HG03175 (cell line): Measurements from ENCODE around the gene BEST1.
"Not testable (repeated sequence)": the region's sequence is repeated elsewhere in the genome, so short reads cannot be mapped to it uniquely, and the experiment has no call there.

Experiments
- ATAC-seq: cut with Tn5 transposase; IDR thresholded peaks from one replicate; pipeline ENCODE4 v1.9.1; 2021; ENCODE audit warnings: mild to moderate bottlenecking, moderate library complexity; ENCODE audit not compliant: unreplicated experiment

Gene BEST1

DNA sequence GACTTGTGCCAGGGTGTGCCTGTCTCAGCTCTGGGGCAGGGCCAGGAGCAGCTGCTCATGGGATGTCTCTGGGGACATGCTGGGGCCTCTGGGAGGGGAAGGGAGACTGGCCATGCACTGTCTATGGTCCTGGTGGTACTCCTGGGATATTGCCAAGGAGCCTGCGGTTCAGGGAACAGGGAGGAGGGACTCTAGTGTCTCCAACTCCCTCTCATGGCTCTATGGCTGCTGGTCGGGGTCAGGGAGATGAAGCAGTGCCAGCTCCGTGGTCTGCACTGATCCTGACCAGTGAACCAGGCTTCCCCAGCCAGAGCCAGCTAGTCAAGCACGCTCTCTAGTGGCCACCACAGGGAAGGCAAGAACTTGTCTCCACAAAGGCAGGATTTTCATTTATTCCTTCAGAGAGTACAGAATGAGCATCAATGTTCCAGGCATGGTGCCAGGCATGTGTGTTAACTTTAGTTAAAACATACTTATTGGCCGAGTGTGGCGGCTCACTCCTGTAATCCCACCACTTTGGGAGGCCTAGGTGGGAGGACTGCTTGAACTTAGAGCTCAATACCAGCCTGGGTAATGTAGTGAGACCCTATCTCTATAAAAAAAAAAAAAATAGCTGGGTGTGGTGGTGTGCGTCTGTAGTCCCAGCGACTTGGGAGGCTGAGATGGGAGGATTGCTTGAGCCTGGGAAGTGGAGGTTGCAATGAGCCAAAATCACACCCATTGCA, 2.5 kb upstream of the BEST1 start:
- ATAC-seq, result no peak

DNA sequence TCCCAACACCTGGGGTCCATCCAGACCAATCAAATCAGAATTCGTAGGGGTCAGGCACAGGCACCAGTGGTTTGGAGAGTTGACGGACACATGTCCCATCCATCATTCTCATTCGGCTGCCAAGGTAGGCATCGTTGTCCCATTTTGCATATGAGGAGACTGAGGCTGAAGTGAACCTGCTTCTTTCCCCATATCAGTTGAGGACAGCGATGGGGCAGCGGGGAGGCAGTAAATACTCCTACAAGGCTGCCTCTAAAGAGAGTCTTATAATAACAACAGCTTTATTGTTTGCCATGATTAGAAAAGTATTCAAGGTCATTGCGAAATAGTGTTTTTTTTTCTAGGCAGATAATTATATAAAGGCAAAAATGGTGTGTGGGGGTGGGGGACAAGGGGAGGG, 1.6 kb upstream of the BEST1 start:
- no peak for ATAC-seq

DNA sequence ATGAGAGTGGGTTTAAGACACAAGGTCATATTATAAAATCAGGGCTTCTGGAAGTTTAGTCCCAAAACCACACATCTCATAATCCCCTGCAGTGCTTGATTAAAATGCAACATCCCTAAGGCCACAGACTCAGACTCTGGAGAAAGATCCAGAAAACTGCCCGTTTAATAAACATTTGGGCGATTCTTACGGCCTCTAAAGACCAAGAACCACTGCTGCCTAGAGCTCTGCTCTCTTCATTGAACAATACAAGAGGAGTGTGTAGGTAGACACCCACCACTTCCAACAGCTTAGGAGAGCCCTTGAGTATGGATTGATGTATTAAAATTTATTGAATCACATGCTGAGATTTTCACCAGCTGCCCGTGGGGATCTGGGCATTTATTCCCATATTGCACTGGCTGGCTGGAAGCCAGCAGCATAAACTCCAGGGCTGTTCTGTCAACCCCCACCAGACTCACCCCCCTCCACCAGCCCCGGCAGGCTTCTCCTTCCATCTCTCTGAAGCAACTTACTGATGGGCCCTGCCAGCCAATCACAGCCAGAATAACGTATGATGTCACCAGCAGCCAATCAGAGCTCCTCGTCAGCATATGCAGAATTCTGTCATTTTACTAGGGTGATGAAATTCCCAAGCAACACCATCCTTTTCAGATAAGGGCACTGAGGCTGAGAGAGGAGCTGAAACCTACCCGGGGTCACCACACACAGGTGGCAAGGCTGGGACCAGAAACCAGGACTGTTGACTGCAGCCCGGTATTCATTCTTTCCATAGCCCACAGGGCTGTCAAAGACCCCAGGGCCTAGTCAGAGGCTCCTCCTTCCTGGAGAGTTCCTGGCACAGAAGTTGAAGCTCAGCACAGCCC, 749 bp upstream of the BEST1 start:
- no peak for ATAC-seq

DNA sequence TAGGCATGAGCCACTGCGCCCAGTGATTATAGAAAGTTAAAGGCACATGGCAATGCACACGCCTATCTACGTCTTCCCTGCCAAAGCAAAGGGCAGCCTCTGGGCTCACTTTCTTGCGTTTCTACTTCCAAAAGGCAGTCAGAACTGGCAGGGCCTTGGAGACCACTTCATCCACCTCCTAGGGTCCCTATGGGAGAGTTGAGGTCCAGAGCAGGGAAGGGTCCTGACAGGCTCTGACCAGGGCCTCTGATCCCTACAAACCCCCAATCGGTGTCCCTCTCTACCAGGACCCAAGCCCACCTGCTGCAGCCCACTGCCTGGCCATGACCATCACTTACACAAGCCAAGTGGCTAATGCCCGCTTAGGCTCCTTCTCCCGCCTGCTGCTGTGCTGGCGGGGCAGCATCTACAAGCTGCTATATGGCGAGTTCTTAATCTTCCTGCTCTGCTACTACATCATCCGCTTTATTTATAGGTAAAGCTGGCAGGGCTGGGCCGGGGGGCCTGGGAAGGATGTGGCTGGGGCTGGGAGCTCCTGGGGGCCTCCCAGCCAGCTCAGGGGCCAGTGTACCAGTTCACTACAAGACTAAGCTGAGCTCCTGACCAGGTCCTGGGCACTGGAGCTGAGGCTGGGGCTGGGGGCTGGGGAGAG, 1.5 kb downstream of the BEST1 start:
- ATAC-seq, result no peak

DNA sequence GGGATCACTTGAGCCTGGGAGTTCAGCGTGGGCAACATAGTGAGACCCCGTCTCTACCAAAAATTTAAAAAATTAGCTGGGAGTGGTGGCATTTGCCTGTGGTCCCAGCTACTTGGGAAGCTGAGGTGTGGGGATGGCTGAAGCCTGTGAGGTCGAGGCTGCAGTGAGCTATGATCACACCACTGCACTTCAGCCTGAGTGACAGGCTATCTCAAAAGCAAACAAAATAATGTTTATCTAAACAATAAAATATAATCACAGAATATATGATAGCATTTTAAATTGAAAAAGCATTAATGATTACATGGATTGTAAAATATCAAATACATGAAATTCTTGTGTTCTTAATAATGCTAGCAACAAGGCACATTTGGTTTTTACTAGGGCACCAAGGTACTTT, 2.7 kb downstream of the BEST1 start:
- ATAC-seq, result no peak

DNA sequence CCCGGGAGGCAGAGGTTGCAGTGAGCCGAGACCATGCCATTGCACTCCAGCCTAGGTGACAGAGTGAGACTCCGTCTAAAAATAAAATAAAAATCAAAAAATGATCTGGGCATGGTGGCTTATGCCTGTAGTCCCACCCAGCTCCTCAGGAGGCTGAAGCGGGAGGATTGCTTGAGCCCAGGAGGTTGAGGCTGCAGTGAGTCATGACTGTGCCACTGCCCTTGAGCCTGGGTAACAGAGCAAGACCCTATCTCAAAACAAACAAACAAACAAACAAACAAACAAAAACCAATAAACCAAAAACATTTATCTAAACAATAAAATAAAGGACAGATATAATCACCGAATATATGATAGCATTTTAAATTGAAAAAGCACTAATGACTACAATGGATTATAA, 3.5 kb downstream of the BEST1 start:
- not testable (repeated sequence) for ATAC-seq

DNA sequence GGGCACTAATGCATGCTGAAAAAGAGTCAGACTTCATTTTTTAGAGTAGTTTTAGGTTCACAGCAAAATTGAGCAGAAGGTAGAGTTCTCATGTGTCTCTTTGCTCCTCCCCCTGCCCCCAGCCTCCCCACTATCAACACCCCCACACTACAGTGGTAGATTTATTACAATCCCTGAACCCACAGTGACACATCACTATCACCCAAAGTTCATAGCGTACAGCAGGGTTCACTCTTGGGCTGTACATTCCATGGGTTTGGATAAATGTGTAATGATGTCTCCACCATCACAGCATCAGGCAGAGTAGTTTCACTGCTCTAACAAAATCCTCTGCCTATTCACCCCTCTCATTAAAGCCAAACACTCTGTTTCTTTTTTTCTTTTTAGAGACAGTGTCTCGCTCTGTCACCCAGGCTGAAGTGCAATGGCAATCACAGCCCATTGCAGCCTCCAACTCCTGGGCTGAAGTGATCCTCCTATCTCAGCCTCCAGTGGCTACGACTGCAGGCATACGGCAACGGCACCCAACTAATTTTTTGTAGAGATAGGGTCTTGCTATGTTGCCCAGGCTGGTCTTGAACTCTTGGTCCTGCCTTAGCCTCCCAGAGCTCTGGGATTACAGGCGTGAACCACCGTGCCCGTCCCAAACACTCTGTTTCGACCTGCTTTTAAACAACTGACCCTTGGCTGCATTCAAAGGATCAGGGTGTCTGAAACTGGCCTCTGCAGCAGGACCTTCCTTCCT, 4.1 kb downstream of the BEST1 start:
- ATAC-seq, result no peak

DNA sequence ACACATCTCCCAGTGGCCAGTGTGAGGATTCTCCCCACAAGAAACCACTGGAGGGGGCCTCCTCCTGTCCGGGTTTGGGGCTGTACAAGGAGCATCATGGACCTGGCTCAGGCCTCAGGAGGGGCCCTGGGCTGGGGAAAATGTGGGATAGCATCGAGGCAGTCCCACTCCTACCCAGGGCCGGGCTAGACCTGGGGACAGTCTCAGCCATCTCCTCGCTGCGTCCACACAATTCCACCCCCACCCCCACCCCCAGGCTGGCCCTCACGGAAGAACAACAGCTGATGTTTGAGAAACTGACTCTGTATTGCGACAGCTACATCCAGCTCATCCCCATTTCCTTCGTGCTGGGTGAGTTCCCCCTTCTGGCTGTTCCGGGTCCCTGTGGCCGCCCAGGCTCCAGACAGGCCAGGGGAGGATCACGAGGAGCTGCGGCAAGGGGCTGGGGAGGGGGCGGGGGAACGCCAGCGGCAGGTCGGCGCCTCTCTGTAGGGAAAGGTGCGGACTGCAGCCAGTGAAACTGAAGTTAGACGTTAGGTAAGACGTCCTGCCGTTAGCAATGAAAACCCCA, 4.8 kb downstream of the BEST1 start:
- ATAC-seq, result no peak

DNA sequence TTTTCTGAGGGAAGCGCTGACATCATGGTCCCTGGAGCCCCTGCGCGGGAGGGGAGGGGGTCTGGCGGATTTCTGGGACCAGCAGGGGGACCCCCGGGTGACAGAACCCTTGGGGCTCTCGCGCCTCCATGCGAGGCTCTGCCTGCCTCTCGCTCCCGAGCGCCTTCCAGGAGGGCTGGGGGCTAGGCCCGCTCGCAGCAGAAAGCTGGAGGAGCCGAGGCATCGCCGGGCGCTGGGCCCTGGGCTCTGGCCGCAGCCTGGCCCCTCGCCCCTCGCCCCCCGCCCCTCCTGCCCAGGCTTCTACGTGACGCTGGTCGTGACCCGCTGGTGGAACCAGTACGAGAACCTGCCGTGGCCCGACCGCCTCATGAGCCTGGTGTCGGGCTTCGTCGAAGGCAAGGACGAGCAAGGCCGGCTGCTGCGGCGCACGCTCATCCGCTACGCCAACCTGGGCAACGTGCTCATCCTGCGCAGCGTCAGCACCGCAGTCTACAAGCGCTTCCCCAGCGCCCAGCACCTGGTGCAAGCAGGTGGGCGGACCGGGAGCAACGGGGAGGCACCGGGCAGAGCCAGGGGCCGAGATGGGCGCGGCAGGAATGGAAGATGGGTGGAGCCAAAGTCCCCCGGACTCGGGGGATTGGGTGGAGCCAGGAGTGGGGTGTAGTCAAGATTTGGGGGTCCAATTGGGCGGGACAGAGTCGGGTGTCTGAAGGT, 5.4 kb downstream of the BEST1 start:
- ATAC-seq, result no peak

DNA sequence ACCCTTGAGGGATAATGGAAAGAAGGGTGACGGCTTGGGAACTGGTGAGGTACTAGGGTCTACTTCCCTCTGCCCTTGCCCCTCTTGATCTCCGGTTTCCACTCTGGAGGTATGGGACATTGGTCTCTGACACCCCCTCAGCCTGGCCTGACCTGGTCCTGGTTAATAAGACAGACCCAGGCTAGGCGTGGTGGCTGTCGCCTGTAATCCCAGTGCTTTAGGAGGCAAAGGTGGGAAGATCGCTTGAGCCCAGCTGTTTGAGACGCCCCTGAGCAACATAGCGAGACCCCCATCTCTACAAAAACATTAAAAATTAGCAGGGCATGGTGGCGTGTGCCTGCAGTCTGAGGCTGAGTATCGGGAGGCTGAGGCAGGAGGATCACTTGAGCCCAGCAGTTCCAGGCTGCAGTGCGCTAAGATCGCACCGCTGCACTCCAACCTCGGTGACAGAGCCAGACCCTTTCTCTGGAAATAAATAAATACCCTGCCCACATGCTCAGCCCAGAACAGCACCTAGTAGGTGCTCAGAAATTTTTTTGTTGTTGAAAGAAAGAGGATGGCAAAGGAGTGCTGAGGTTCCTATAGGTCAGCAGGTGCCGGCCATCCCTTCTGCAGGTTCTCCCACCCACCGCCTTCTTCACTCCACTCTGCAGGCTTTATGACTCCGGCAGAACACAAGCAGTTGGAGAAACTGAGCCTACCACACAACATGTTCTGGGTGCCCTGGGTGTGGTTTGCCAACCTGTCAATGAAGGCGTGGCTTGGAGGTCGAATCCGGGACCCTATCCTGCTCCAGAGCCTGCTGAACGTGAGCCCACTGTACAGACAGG, 6.3 kb downstream of the BEST1 start:
- ATAC-seq, result no peak

DNA sequence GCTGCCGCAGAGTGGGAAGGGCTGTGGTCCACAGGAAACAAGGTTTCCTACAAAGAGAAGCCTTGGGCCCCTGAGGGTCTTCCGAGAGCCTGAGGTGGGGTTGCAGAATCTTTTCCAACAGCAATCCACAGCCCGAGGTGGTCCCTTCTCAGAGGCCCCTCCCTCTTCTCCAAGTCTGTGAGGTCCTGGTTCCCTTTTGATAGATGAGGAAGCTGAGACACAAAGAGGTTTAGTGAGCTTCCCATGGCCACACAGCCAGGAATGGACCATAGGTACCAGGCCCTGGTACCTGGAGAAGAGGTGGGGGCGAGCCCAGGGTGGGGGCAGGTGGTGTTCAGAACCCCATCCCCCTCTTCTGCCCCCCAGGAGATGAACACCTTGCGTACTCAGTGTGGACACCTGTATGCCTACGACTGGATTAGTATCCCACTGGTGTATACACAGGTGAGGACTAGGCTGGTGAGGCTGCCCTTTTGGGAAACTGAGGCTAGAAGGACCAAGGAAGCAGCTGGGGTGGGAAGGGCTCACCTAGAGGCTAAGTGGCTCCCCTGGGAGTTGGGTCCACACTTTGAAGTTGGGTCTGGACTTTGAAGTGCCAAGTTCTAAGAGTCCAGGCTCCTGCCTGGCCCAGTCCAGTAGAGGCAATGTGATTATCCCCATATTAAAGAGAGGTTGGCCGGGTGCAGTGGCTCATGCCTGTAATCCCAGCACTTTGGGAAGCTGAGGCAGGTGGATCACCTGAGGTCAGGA, 7.0 kb downstream of the BEST1 start:
- ATAC-seq, result no peak

DNA sequence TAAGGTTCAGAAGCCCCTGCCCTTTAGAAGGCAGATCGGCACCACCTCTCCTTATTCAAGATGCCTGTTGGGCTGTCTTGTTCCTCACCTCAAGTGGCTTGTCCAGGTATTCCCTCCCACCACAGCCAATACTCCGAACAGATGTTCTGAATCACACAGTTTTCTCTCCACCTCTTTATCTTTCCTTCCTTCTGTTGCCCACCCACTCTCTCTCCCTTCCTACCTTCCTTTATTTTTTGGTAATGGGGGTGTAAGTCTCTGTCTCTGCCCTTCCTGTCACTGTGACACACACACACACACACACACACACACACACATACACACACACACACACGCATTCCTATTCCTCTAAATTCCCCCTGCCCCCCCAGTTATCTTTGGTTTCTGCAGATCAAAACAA, 8.4 kb downstream of the BEST1 start:
- no peak for ATAC-seq

DNA sequence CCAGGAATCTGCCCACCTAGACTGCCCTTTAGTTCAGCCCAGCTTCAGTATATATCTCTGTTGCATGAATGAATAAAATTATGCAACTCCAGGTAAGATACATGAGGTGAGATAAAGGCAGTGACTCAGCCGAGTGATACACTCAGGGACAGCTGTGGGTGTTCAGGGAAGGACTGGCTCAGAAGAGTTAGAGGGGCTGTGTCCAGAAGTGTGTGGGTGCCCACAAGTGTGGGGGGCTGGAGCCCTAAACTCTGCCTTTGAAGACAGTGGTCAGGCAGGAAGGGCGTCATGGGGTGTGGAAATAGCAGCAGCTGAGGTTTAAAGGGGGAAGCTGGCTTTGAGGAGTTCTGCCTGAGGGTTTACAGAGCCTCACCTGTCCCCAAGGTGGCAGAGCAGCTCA, 9.0 kb downstream of the BEST1 start:
- no peak for ATAC-seq

DNA sequence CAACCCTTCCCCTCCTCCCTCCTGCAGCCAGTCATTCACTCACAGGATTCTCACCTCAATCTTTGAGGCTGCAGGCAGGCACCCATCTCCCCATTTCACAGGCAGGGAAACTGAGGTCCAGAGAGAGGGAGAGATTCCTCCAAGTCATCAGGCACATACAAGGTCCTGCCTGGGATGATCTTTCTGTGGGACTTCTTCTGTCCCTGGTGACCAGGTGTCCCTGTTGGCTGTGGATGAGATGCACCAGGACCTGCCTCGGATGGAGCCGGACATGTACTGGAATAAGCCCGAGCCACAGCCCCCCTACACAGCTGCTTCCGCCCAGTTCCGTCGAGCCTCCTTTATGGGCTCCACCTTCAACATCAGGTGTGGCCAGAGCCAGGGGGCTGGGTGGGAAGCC, 9.5 kb downstream of the BEST1 start:
- no peak for ATAC-seq

DNA sequence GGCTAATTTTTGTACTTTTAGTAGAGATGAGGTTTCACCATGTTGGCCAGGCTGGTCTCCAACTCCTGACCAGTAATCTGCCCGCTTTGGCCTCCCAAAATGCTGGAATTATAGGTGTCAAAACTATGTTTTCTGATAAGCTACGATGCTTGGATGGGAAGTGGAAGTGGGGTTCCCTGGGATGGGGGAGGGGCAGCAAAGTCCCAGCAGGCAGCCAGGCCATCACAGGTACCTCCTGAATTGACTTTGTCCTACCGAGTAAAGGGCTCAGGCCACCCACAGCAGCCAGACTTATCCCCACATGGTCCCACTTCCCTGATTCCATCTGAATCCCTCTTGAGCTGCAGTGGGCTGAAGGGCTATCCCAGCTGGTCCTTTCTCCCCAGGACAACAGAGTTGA, 10.4 kb downstream of the BEST1 start:
- ATAC-seq, result no peak

DNA sequence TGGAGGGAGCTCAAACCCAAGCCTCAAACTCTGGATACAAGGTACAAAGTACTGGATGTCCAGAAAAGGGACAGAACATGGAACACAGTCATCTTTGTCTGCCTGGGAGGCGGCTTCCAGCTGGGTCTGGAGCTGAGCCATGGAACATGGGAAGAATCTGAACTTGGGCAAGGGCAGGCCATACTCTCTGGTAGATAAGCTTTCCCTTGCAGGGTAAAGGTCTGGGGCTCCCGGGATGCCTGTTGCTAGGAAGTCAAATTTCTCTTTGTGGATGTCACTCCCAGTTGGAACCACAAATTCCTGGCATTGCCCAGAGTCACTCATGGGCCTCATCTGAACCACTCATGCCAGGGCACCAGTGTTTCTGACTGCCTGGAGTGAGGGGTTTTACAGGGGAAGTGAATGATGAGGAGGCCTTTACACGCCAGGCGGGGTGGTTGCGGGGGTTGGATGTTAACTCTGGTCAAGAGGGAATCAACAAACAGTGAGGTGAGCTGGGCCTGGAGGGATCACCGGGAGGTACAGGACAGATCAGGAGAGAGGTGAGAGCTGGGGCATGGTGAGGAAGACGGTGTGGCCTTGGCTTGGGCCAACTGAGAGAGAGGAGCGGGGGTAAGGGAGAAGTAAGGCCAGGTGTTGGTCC, 11.5 kb downstream of the BEST1 start:
- no peak for ATAC-seq

DNA sequence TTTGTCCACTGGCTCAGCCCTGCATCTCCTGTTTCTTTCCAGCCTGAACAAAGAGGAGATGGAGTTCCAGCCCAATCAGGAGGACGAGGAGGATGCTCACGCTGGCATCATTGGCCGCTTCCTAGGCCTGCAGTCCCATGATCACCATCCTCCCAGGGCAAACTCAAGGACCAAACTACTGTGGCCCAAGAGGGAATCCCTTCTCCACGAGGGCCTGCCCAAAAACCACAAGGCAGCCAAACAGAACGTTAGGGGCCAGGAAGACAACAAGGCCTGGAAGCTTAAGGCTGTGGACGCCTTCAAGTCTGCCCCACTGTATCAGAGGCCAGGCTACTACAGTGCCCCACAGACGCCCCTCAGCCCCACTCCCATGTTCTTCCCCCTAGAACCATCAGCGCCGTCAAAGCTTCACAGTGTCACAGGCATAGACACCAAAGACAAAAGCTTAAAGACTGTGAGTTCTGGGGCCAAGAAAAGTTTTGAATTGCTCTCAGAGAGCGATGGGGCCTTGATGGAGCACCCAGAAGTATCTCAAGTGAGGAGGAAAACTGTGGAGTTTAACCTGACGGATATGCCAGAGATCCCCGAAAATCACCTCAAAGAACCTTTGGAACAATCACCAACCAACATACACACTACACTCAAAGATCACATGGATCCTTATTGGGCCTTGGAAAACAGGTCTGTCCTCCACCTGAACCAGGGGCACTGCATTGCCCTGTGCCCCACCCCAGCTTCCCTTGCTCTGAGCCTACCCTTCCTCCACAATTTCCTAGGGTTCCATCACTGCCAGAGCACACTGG, 12.3 kb downstream of the BEST1 start:
- ATAC-seq, result no peak

DNA sequence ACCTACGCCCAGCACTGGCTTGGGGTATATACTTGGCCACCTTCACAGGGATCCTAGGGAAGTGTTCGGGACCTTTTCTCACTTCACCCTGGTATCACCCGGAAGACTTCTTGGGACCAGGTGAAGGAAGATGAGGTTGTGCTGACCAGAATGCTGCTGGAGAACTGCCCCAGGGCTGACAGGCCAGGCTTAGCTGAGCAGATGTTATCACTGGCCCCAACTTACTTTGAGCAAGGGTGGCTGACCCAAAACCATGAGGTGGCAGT, 12.8 kb downstream of the BEST1 start:
- no peak for ATAC-seq
